ENCODE data around the gene COA6. TPM values are rescaled to one million over a fixed set of nuclear protein-coding genes. Genes with fewer than 3 reads are reported as not detected.

Gene COA6
- total and polyA plus RNA-seq, 4 donors: 5.3 to 37.0 (median 18.6) TPM

- no peak for TF ChIP-seq CTCF (IDR thresholded peaks at IDR 0.05; ENCODE audit: low read depth, low read length, missing input control)
- no peak for TF ChIP-seq SP1 (IDR thresholded peaks at IDR 0.05)
- no peak for TF ChIP-seq ZBTB33 (IDR thresholded peaks at IDR 0.05)
- no peak for TF ChIP-seq EGR1 (IDR thresholded peaks at IDR 0.05; ENCODE audit: low read depth in 2 of 2)
- no peak for TF ChIP-seq YY1 (IDR thresholded peaks at IDR 0.05)
Observed at GRCh38 chr1:234413990-234414389, 40.7 kb downstream of the COA6 start (continued).

DNA sequence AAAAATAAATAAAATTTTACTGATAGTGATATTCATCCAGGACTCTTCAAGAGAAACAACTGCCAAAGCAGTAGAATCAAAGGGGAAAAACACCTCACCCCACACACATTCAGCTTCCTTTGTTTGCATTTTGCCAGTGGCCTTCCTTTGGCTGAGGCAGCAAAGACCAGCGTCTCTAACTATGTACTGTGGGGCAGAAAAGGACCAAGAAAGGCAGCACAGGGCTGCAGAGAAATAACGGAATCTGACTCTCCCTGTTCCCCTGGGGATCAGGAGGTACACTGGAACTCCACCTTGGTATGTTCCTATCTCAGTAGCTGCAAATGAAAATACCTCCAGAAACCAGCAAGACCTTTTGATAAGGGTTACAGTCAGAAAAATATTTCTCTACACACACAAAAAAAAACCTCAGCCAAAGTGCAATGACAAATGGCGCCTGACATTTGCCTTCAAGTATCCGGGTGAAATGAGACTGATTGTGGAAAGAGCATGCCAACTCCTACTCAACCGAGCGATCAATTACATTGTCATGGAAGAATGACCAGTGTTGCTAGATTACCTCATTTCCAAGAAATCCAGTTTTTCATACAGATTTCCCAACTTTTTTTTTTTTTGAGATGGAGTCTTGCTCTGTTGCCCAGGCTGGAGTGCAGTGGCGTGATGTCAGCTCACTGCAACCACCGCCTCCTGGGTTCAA lies 54.8 kb downstream of the COA6 start:
- Histone ChIP-seq H3K9me3 (ENCODE audit: control insufficient read depth in 4 of 4, low read length in 3 of 4) (no peaks in the 10 kb centered on the region), H3K36me3 (ENCODE audit: control insufficient read depth in 4 of 4, insufficient read depth in 3 of 4, low read depth in 1 of 4, low read length in 3 of 4) (peaks cover 2 to 26% (median 13%) of the 10 kb centered on the region in 4 donors), H3K4me1 (ENCODE audit: control insufficient read depth in 4 of 4, insufficient read depth in 4 of 4, low read length in 3 of 4) (no peaks in the 10 kb centered on the region), H3K9ac (ENCODE audit: low read depth in 1 of 2, low read length in 2 of 2) (no peak overlapping the region), H3K27me3 (ENCODE audit: control insufficient read depth in 4 of 4, insufficient read depth in 4 of 4, low read length in 3 of 4) (no peaks in the 10 kb centered on the region), H3K4me3 (ENCODE audit: low read depth in 1 of 3, low read length in 3 of 3) (no peak overlapping the region), H3K27ac (ENCODE audit: low read depth in 1 of 2, low read length in 2 of 2) (no peak overlapping the region)
- 94% methylated on average over 8 of the region's 8 CpGs for whole genome bisulfite sequencing
- no peak for TF ChIP-seq RXRA (IDR thresholded peaks at IDR 0.05)
- TF ChIP-seq CTCF (IDR thresholded peaks at IDR 0.05; ENCODE audit: low read depth, low read length, missing input control): no peak
- TF ChIP-seq, protein P1, sequence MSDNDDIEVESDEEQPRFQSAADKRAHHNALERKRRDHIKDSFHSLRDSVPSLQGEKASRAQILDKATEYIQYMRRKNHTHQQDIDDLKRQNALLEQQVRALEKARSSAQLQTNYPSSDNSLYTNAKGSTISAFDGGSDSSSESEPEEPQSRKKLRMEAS (IDR thresholded peaks at IDR 0.05): no peak
- no peak for TF ChIP-seq FOXA2 (IDR thresholded peaks at IDR 0.05)
- TF ChIP-seq ATF3 (IDR thresholded peaks at IDR 0.05): no peak
- TF ChIP-seq REST (IDR thresholded peaks at IDR 0.05): no peak
- no peak for TF ChIP-seq FOXA1 (IDR thresholded peaks at IDR 0.05)
- TF ChIP-seq YY1 (IDR thresholded peaks at IDR 0.05): no peak
- no peak for TF ChIP-seq NR2F2 (IDR thresholded peaks at IDR 0.05)
- no peak for TF ChIP-seq TAF1 (conservative IDR thresholded peaks at IDR 0.05)
- TF ChIP-seq EGR1 (IDR thresholded peaks at IDR 0.05; ENCODE audit: low read depth in 2 of 2): no peak
- TF ChIP-seq ZBTB33 (IDR thresholded peaks at IDR 0.05): no peak
- no peak for TF ChIP-seq HNF4G (IDR thresholded peaks at IDR 0.05)
- TF ChIP-seq GABPA (IDR thresholded peaks at IDR 0.05 in 1 of 2, conservative IDR thresholded peaks at IDR 0.05 in 1 of 2): no peak
- DNase-seq (ENCODE audit: low spot score): no peak

Data from liver (tissue), 9 donors.